Brain microvascular endothelial cell (primary cell): ENCODE results near the gene TAS2R40.
"Not testable (repeated sequence)": the region's sequence is repeated elsewhere in the genome, so short reads cannot be mapped to it uniquely, and the experiment has no call there.

Experiments
- DNase-seq: peaks from one replicate; pipeline ENCODE4 v3.0.0-alpha.2; 2020
- H3K27ac ChIP-seq: fragments of 250-450 bp; sonication (Bioruptor Pico); 2 replicates; pipeline ENCODE4 v1.5.1; 2020; ENCODE audit warnings: mild to moderate bottlenecking, moderate library complexity
- H3K27me3 ChIP-seq: fragments of 250-450 bp; sonication (Bioruptor Pico); replicated peaks from 2 replicates; pipeline ENCODE4 v1.5.1; 2020; ENCODE audit warnings: mild to moderate bottlenecking
- H3K36me3 ChIP-seq: fragments of 250-450 bp; sonication (Bioruptor Pico); replicated peaks from 2 replicates; pipeline ENCODE4 v1.5.1; 2020; ENCODE audit warnings: mild to moderate bottlenecking
- H3K4me3 ChIP-seq: 2 replicates; pipeline ENCODE4 v1.5.1; 2011; ENCODE audit warnings: low read depth, mild to moderate bottlenecking, control low read depth, low read length, moderate library complexity
- CTCF ChIP-seq: IDR thresholded peaks from 2 replicates; pipeline ENCODE4 v1.5.1; 2011; ENCODE audit warnings: low read depth, mild to moderate bottlenecking, moderate library complexity, low read length, control low read depth, inconsistent platforms; ENCODE audit errors: missing control alignments
- in situ Hi-C: cut with HindIII; loops from 2 replicates; pipeline ENCODE4 v1.10.0; 2017; ENCODE audit warnings: low sequenced_read_pairs, low pct_ligation_motif_present

The TAS2R40 gene

GRCh38 chr7:143221737-143222136, at the start of gene TAS2R40:
Gene TAS2R40, plus strand, starts transcription at chr7:143222037. Its CDS starts 42 bp downstream, at chr7:143222079.
- H3K27me3 ChIP-seq: no peaks in the 10 kb centered on the region
- DNase-seq: no peak
- H3K36me3 ChIP-seq: no peaks in the 10 kb centered on the region
- no peak within 1 kb of the TSS for H3K27ac ChIP-seq
- no peak for TF ChIP-seq CTCF
- in situ Hi-C loops: loop anchor here (25.0 kb wide), 1 partner anchor 209 kb away; no protein-coding TSS in a partner anchor
- H3K4me3 ChIP-seq: no peak within 1 kb of the TSS

DNA sequence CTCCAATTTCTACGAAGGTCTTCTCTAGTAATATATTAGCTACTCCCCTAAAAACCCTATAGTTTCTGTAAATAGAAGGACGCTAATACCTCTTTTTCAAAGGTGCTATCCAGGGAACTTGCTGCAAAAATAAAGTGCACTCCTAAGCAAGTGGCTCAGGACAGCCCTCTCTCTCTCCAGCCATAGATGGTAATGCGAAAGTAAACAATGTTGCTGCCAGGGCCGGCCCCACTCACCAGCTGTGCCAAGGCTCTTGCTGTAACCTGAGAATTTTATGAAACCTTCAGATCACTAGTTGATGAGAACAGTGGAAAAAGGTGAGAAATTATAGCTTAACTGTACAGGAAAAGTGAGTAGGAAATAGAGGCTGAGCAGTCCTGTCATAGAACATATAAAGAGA, 49.5 kb upstream of the TAS2R40 start:
- no peak overlapping the region for H3K27ac ChIP-seq
- H3K27me3 ChIP-seq: no peaks in the 10 kb centered on the region
- TF ChIP-seq CTCF: no peak
- no peak for DNase-seq
- no peak overlapping the region for H3K4me3 ChIP-seq
- in situ Hi-C loops: no loop called here
- no peaks in the 10 kb centered on the region for H3K36me3 ChIP-seq

DNA sequence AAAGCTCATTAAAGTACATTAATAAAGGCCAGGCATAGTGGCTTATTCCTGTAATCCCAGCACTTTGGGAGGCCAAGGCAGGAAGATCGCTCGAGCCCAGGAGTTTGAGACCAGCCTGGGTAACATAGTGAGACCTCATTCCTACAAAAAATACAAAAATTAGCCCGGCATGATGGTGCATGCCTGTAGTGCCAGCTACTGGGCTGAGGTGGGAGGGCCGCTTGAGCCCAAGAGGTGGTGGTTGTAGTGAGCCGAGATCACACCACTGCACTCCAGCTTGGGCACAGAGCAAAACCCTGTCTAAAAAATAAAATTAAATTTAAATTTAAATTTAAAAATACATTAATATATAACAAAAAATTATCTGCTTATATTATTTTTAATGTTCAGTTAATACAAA, 45.7 kb upstream of the TAS2R40 start:
- DNase-seq: no peak
- no peak overlapping the region for H3K4me3 ChIP-seq
- H3K36me3 ChIP-seq: no peaks in the 10 kb centered on the region
- H3K27me3 ChIP-seq: no peaks in the 10 kb centered on the region
- in situ Hi-C loops: no loop called here
- no peak overlapping the region for H3K27ac ChIP-seq
- TF ChIP-seq CTCF: no peak

DNA sequence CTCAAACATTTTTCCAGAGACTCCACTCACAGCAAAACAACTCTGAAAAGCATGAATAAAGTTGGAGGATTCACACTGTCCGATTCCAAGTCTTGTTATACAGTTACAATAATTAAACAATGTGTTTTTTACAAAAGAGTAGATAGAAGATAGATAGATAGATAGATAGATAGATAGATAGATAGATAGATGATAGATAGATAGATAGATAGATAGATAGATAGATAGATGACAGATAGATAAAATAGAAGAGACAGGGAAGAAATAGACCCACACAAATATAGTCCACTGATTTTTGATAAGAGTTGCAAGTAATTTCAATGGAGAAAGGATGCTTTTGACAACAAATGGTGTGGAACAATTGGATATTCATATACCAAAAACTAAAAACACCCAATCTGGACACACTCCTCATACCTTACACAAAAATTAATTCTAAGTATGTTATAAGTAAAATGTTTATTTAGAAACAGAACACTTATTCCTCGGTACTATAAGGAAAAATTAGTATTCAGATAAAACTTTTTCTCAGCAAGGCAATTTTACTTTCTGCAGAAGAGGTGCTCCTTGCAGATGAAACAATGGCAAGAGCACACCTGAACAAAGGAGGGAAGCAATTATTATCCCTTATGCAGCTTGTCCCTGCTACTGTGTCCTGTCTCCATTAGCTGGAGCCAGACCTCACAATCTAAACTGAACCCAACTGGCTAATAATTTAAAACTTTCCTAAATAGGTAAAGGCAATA, 44.3 kb upstream of the TAS2R40 start:
- no peak overlapping the region for H3K27ac ChIP-seq
- no peak for DNase-seq
- TF ChIP-seq CTCF: no peak

DNA sequence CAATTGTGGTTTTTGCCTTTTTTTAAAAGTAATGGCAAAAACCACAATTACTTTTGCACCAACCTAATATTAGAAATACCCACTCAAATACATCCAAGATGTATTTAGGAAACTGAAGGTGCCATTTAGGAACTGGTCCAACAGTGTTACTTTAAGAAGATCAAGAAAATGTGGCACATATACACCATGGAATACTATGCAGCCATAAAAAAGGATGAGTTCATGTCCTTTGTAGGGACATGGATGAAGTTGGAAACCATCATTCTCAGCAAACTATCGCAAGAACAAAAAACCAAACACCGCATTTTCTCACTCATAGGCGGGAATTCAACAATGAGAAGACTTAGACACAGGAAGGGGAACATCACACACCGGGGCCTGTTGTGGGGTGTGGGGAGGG, 41.1 kb upstream of the TAS2R40 start:
- H3K36me3 ChIP-seq, in situ Hi-C loops, DNase-seq, H3K4me3 ChIP-seq, H3K27ac ChIP-seq, H3K27me3 ChIP-seq: not testable (repeated sequence)

More for the DNA sequence above, 44.3 kb upstream of the TAS2R40 start:
- H3K4me3 ChIP-seq: no peak overlapping the region
- in situ Hi-C loops: no loop called here
- H3K36me3 ChIP-seq: no peaks in the 10 kb centered on the region
- H3K27me3 ChIP-seq: no peaks in the 10 kb centered on the region

DNA sequence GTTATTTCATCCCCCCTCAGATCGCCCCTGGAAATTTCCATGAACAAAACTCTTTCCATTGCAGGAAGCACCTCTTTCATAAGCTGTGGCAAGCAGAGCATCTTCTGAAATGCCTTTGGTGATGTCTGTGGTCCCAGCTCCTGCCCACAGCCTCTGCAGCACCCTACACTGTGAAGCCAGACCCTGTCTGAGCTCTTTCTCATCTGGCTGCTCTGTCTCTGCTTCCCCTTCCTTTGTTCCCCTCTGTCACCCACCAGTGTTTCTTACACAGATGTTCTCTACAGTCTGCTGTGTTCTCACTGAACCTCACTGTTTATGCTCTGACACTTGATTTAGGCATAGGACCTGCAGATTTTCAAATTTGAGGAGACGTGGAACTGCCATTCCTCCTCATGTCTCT, 40.5 kb upstream of the TAS2R40 start:
- no peak for TF ChIP-seq CTCF
- in situ Hi-C loops: no loop called here
- DNase-seq: no peak
- Histone ChIP-seq H3K27ac (no peak overlapping the region), H3K4me3 (no peak overlapping the region), H3K36me3 (no peaks in the 10 kb centered on the region), H3K27me3 (no peaks in the 10 kb centered on the region)
